ENCODE data around the gene SF3B6.

The SF3B6 gene

DNA sequence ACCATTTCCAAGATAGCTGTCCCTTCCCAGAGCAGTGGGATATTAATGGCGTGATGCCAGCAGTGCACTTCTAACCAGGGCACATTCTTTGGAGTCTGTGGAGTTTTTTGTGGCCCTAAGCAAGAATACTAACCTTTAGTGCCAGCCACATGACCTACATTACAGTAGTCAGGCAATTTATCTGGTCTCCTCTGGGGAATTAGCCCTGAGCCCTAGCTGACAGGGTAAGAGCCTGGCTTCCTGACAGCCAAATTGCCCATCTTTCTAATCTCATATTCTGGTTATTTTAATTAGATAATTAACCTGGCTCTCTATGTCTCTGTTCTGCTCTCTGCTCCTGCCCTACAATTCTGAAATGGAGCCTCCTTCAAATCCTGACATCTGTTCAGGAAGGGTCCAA, 41.8 kb upstream of the SF3B6 start:
- TF ChIP-seq, protein P1, sequence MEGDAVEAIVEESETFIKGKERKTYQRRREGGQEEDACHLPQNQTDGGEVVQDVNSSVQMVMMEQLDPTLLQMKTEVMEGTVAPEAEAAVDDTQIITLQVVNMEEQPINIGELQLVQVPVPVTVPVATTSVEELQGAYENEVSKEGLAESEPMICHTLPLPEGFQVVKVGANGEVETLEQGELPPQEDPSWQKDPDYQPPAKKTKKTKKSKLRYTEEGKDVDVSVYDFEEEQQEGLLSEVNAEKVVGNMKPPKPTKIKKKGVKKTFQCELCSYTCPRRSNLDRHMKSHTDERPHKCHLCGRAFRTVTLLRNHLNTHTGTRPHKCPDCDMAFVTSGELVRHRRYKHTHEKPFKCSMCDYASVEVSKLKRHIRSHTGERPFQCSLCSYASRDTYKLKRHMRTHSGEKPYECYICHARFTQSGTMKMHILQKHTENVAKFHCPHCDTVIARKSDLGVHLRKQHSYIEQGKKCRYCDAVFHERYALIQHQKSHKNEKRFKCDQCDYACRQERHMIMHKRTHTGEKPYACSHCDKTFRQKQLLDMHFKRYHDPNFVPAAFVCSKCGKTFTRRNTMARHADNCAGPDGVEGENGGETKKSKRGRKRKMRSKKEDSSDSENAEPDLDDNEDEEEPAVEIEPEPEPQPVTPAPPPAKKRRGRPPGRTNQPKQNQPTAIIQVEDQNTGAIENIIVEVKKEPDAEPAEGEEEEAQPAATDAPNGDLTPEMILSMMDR (IDR thresholded peaks at IDR 0.05; ENCODE audit: low read length) = no peak
- no peak for TF ChIP-seq EZH2 (IDR thresholded peaks at IDR 0.05; ENCODE audit: borderline replicate concordance, low read length)
- Histone ChIP-seq H3K4me2 (ENCODE audit: low read length) (no peak overlapping the region), H3K9me3 (ENCODE audit: low read length) (no peaks in the 10 kb centered on the region), H3K4me3 (ENCODE audit: low read depth, low read length, poor library complexity, severe bottlenecking) (no peak overlapping the region), H3K4me1 (ENCODE audit: insufficient read depth, low read length, severe bottlenecking) (peaks cover 7% of the 10 kb centered on the region), H2AFZ (ENCODE audit: low read length) (no peak overlapping the region), H3K36me3 (ENCODE audit: insufficient read depth, low read length) (no peaks in the 10 kb centered on the region), H3K9ac (ENCODE audit: low read length) (no peak overlapping the region), H3K27ac (ENCODE audit: low read depth, low read length, poor library complexity, severe bottlenecking) (no peak overlapping the region), H3F3A (ENCODE audit: insufficient read depth, low read length) (0 out of 2 replicates have a peak, but pooled peaks cover 5% of the 10 kb centered on the region), H3K79me2 (ENCODE audit: insufficient read depth, low read length) (no peaks in the 10 kb centered on the region), H3K9me2 (ENCODE audit: low read depth, low read length) (no peaks in the 10 kb centered on the region), H3K27me3 (ENCODE audit: insufficient read depth, low read length) (no peaks in the 10 kb centered on the region), H4K20me1 (ENCODE audit: insufficient read depth, low read length) (no peaks in the 10 kb centered on the region)

DNA sequence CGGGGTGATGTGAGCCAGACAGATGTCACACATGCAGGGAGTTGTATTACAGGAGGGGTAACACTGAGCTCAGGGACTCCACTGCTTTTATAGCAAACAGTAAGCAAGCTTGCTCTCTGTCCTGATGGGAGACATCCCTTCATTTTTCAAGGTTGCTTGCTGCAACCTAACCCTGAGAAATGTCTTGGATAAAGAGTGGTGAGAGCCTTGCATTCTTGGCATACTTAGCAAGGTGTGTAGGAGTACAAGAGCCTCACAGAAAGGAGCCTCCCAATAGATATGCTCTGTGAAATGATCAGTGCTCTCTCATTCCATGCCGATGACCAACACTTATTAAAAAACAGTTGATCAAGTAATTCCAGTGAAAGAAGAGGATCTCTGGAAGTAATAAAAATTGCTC, 38.9 kb upstream of the SF3B6 start:
- TF ChIP-seq, protein P1 (IDR thresholded peaks at IDR 0.05; ENCODE audit: low read length) = no peak
- H3K9me2 ChIP-seq (ENCODE audit: low read depth, low read length) = no peaks in the 10 kb centered on the region
- H3K36me3 ChIP-seq (ENCODE audit: insufficient read depth, low read length) = no peaks in the 10 kb centered on the region
- no peaks in the 10 kb centered on the region for H3K4me1 ChIP-seq (ENCODE audit: insufficient read depth, low read length, severe bottlenecking)
- no peak overlapping the region for H3K27ac ChIP-seq (ENCODE audit: low read depth, low read length, poor library complexity, severe bottlenecking)
- no peak overlapping the region for H3K4me2 ChIP-seq (ENCODE audit: low read length)
- no peaks in the 10 kb centered on the region for H4K20me1 ChIP-seq (ENCODE audit: insufficient read depth, low read length)
- no peaks in the 10 kb centered on the region for H3K9me3 ChIP-seq (ENCODE audit: low read length)
- no peaks in the 10 kb centered on the region for H3K79me2 ChIP-seq (ENCODE audit: insufficient read depth, low read length)
- H3K9ac ChIP-seq (ENCODE audit: low read length) = no peak overlapping the region
- no peak overlapping the region for H2AFZ ChIP-seq (ENCODE audit: low read length)
- H3K27me3 ChIP-seq (ENCODE audit: insufficient read depth, low read length) = no peaks in the 10 kb centered on the region
- H3F3A ChIP-seq (ENCODE audit: insufficient read depth, low read length) = no peaks in the 10 kb centered on the region
- H3K4me3 ChIP-seq (ENCODE audit: low read depth, low read length, poor library complexity, severe bottlenecking) = no peak overlapping the region

DNA sequence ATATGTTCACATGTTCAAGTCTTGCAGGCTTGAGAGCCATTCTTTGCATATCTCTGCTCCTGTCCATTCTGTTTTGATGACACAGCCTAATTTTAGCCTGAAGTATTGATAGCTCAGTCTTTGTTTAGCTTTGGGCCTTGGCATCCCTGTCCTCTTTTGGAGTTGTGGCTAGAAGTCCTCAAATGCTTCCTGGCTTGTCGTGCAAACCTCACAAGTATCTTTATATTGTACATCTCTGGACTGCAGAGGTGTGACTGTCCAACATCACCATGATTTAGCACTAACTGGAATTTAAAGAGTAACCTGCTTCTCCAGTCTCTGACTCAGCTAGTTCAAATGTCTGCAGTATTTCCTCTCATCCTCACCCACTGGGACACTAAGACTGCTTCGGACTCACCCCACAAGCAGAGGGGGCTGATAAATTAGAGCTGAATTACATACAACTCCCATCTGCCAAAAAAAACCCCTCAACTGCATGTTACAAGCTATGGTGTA, 35.3 kb upstream of the SF3B6 start:
- Histone ChIP-seq H3K27ac (ENCODE audit: low read depth, low read length, poor library complexity, severe bottlenecking) (no peak overlapping the region), H3K9me2 (ENCODE audit: low read depth, low read length) (no peaks in the 10 kb centered on the region), H3K4me3 (ENCODE audit: low read depth, low read length, poor library complexity, severe bottlenecking) (no peak overlapping the region), H3K27me3 (ENCODE audit: insufficient read depth, low read length) (no peaks in the 10 kb centered on the region), H3K36me3 (ENCODE audit: insufficient read depth, low read length) (no peaks in the 10 kb centered on the region), H3K9ac (ENCODE audit: low read length) (no peak overlapping the region), H4K20me1 (ENCODE audit: insufficient read depth, low read length) (no peaks in the 10 kb centered on the region), H3K79me2 (ENCODE audit: insufficient read depth, low read length) (no peaks in the 10 kb centered on the region), H3K9me3 (ENCODE audit: low read length) (0 out of 2 replicates have a peak, but pooled peaks cover 2% of the 10 kb centered on the region), H3F3A (ENCODE audit: insufficient read depth, low read length) (no peaks in the 10 kb centered on the region), H2AFZ (ENCODE audit: low read length) (no peak overlapping the region), H3K4me1 (ENCODE audit: insufficient read depth, low read length, severe bottlenecking) (no peaks in the 10 kb centered on the region), H3K4me2 (ENCODE audit: low read length) (no peak overlapping the region)
- TF ChIP-seq, protein P1 (IDR thresholded peaks at IDR 0.05; ENCODE audit: low read length) = no peak
- no peak for TF ChIP-seq EZH2 (IDR thresholded peaks at IDR 0.05; ENCODE audit: borderline replicate concordance, low read length)

Data from OCI-LY1 (cell line).